ENCODE measurements around the gene FBXW5.

The FBXW5 gene

DNA sequence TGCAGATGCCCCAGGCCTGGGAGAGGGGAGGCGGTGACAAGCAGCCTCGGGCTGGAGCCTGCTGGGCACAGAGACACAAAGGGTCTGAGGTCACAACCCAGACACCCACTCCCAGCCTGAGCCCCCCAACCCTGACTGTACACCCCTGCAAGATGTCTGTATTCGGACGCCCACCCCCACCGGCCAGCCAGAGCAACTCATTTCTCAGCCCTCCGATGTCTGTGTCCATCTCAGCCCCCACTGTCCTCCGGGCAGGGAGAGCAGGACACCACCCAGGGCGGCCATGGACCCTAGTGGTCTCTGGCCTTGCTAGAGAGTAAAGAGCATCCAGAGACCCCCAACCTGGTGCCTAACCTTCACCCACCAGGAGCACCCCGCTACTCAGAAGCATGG, 11.4 kb upstream of the FBXW5 start:
- no peaks in the 10 kb centered on the region for H3K36me3 ChIP-seq (ENCODE audit: insufficient read depth)
- no peak overlapping the region for H3K4me2 ChIP-seq
- TF ChIP-seq, protein P1, sequence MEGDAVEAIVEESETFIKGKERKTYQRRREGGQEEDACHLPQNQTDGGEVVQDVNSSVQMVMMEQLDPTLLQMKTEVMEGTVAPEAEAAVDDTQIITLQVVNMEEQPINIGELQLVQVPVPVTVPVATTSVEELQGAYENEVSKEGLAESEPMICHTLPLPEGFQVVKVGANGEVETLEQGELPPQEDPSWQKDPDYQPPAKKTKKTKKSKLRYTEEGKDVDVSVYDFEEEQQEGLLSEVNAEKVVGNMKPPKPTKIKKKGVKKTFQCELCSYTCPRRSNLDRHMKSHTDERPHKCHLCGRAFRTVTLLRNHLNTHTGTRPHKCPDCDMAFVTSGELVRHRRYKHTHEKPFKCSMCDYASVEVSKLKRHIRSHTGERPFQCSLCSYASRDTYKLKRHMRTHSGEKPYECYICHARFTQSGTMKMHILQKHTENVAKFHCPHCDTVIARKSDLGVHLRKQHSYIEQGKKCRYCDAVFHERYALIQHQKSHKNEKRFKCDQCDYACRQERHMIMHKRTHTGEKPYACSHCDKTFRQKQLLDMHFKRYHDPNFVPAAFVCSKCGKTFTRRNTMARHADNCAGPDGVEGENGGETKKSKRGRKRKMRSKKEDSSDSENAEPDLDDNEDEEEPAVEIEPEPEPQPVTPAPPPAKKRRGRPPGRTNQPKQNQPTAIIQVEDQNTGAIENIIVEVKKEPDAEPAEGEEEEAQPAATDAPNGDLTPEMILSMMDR (conservative IDR thresholded peaks at IDR 0.05; ENCODE audit: low read depth, low read length) = no peak
- no peaks in the 10 kb centered on the region for H4K20me1 ChIP-seq (ENCODE audit: insufficient read depth)
- peaks cover 7% of the 10 kb centered on the region; the same call in 1 of the 2 replicates for H3K27me3 ChIP-seq (ENCODE audit: insufficient read depth, low read depth)
- no peak overlapping the region for H2AFZ ChIP-seq (ENCODE audit: low read depth)
- no peaks in the 10 kb centered on the region for H3K79me2 ChIP-seq (ENCODE audit: insufficient read depth, low read depth)
- H3K4me1 ChIP-seq (ENCODE audit: low read depth, poor library complexity, severe bottlenecking) = peaks cover 12% of the 10 kb centered on the region
- no peak overlapping the region for H3K4me3 ChIP-seq (IDR thresholded peaks at IDR 0.05; ENCODE audit: insufficient read depth, low read depth, low read length)
- H3K9ac ChIP-seq = no peak overlapping the region
- H3K27ac ChIP-seq = no peak overlapping the region

- Histone ChIP-seq H3K4me2 (no peak overlapping the region), H2AFZ (ENCODE audit: low read depth) (no peak overlapping the region), H3K79me2 (ENCODE audit: insufficient read depth, low read depth) (no peaks in the 10 kb centered on the region), H4K20me1 (ENCODE audit: insufficient read depth) (no peaks in the 10 kb centered on the region), H3K27me3 (ENCODE audit: insufficient read depth, low read depth) (peaks cover 7% of the 10 kb centered on the region; the same call in 1 of the 2 replicates), H3K4me1 (ENCODE audit: low read depth, poor library complexity, severe bottlenecking) (peaks cover 16% of the 10 kb centered on the region), H3K36me3 (ENCODE audit: insufficient read depth) (no peaks in the 10 kb centered on the region), H3K4me3 (IDR thresholded peaks at IDR 0.05; ENCODE audit: insufficient read depth, low read depth, low read length) (no peak overlapping the region), H3K9ac (no peak overlapping the region), H3K27ac (no peak overlapping the region)
- TF ChIP-seq, protein P1 (conservative IDR thresholded peaks at IDR 0.05; ENCODE audit: low read depth, low read length) = no peak
These were observed 10.8 kb upstream of the FBXW5 start for GRCh38 chr9:136955202-136955942.

DNA sequence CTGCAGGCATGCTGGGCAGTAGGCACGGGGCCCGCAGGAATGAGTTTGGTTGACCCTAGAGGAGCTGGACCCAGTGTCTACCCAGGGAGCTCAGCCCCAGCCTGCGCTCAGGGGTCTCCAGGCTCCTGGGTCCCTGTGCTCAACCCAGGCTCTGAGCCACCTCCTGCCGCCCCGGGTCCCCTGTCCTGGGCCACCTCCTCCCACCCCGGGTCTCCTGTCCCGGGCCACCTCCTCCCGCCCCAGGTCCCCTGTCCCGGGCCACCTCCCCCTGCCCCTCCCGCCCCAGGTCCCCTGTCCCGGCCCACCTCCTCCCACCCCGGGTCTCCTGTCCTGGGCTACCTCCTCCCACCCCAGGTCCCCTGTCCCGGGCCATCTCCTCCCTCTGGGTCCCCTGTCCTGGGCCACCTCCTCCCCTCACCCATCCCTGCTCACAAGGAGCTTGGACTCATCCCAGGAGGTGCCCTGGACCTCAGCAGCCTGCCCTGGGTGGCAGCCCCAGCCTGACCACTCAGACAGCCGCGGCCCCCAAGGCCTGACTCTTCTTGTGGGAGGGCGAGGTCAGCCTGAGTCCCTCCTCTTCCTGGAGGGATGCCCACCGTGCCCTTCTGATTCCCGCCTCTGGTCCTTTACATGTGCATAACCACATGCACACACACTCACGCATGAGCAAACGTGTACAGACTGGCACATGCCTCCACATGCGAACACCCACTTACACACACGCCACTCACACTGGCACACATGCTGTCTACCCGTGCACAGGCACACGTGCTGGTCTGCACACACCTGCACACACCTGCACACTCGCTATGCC, 9.9 kb upstream of the FBXW5 start:
- Histone ChIP-seq H4K20me1 (ENCODE audit: insufficient read depth) (no peaks in the 10 kb centered on the region), H3K4me1 (ENCODE audit: low read depth, poor library complexity, severe bottlenecking) (peaks cover 9% of the 10 kb centered on the region), H3K27ac (no peak overlapping the region), H3K27me3 (ENCODE audit: insufficient read depth, low read depth) (peaks cover 7% of the 10 kb centered on the region; the same call in 1 of the 2 replicates), H3K4me3 (IDR thresholded peaks at IDR 0.05; ENCODE audit: insufficient read depth, low read depth, low read length) (no peak overlapping the region), H2AFZ (ENCODE audit: low read depth) (no peak overlapping the region), H3K4me2 (no peak overlapping the region), H3K36me3 (ENCODE audit: insufficient read depth) (no peaks in the 10 kb centered on the region), H3K79me2 (ENCODE audit: insufficient read depth, low read depth) (no peaks in the 10 kb centered on the region), H3K9ac (no peak overlapping the region)
- TF ChIP-seq, protein P1 (conservative IDR thresholded peaks at IDR 0.05; ENCODE audit: low read depth, low read length) = no peak

- H3K9ac ChIP-seq = no peak overlapping the region
- H3K4me2 ChIP-seq = no peak overlapping the region
- H3K27ac ChIP-seq = no peak overlapping the region
- H3K36me3 ChIP-seq (ENCODE audit: insufficient read depth) = no peaks in the 10 kb centered on the region
- H3K4me3 ChIP-seq (IDR thresholded peaks at IDR 0.05; ENCODE audit: insufficient read depth, low read depth, low read length) = no peak overlapping the region
- TF ChIP-seq, protein P1 (conservative IDR thresholded peaks at IDR 0.05; ENCODE audit: low read depth, low read length) = no peak
- peaks cover 7% of the 10 kb centered on the region; the same call in 1 of the 2 replicates for H3K27me3 ChIP-seq (ENCODE audit: insufficient read depth, low read depth)
- no peaks in the 10 kb centered on the region for H4K20me1 ChIP-seq (ENCODE audit: insufficient read depth)
- H3K4me1 ChIP-seq (ENCODE audit: low read depth, poor library complexity, severe bottlenecking) = peaks cover 10% of the 10 kb centered on the region
- H2AFZ ChIP-seq (ENCODE audit: low read depth) = no peak overlapping the region
- no peaks in the 10 kb centered on the region for H3K79me2 ChIP-seq (ENCODE audit: insufficient read depth, low read depth)
These were observed 9.3 kb upstream of the FBXW5 start for GRCh38 chr9:136953771-136954269.

Measured in KMS-11 (cell line).